Measurements from ENCODE around the gene CACNA1G.

- TF ChIP-seq CTCF (IDR thresholded peaks at IDR 0.05) (no peak), POLR2A (IDR thresholded peaks at IDR 0.05) (no peak)
Observed at GRCh38 chr17:50618941-50619340, 58.4 kb downstream of the CACNA1G start.

Data from esophagus squamous epithelium (tissue), 4 donors.